ENCODE data around the gene GIPC2.

DNA sequence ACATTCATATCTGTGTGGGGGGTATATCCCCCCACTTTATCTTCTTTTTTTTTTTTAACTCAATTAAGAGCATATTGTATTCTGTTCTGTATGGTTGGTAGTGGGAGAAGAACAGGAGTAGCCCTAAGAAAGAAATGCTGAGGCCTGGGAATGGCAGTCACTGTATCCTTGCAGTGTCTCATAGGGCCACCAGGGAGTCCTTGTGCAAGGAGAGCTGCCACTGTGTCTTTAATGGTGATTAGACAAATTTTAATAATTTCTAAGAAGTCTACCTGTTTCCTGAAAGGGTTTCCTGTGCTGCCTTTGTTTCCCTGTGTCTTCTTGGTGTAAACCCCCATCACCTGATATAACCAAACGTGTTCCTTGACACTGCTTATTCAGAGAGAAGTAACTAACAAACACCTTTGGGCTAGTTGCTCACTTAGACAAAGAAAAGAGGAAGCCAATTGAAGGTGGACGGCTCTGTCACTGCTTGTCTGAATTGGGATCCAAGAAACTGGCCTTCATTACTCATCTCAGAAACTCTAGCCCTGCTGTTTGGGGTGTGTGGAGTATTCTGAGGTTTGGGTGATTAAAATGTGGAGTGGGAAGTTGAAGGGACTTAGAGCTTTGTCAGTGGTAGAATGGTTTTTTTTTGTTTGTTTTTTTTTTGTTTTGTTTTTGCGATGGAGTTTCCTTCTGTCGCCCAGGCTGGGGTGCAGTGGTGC lies 15.2 kb downstream of the GIPC2 start:
- TF ChIP-seq CTCF (IDR thresholded peaks at IDR 0.05 in 4 of 5, conservative IDR thresholded peaks at IDR 0.05 in 1 of 5) (no peak), POLR2A (IDR thresholded peaks at IDR 0.05) (no peak)

Measured in gastrocnemius medialis (tissue), 4 donors.